GM12872 (cell line): ENCODE measurements around the gene LST1.

Source experiments
- TF ChIP-seq, protein P1 (sequence below): IDR thresholded peaks from 3 replicates; pipeline ENCODE4 v1.5.1; 2011; ENCODE audit warnings: low read depth, mild to moderate bottlenecking, low read length, moderate library complexity; ENCODE audit not compliant: insufficient read depth

LST1 gene

DNA sequence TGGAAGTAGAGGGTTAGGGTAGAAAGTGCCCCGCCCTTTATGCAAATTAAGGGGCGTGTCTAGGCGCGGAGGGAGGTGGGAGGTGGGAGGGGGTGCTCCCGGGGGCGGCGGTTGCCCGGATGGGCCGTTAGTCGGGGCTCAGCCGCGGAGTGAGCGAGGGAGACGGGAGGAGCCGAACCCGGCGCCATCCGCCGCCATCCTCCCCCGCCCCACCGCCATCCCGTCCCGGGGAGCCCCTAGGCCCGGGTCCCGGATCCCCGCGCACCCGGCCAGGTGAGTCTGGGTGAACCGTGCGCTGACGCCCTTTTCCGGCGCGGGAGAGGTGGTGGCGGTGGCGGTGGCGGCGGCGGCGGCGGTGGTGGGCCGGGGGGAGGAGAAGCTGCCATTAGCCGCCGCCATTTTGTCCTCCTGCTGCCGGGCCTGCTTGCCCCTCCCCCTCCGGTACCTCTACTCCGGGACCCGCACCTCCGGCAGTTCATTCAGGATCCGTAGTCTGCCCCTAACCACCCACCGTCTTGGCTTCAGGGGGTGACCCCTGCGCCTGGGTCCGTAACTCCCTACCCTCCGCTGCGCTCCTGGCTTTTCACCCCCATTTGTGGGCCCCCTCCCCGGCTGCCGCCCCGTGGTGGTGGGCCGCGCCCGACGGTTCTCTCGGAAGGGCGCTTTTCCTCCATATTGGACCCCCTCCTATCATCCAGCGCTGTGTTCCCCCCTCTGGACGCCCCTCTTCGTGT lies 34.7 kb downstream of the LST1 start, which contains the start of gene PRRC2A:
Gene PRRC2A (plus strand): TSS at position 130 of the 734 bp plus-strand sequence. CDS start 2,075 bp downstream, outside the sequence.
- TF ChIP-seq, protein P1, sequence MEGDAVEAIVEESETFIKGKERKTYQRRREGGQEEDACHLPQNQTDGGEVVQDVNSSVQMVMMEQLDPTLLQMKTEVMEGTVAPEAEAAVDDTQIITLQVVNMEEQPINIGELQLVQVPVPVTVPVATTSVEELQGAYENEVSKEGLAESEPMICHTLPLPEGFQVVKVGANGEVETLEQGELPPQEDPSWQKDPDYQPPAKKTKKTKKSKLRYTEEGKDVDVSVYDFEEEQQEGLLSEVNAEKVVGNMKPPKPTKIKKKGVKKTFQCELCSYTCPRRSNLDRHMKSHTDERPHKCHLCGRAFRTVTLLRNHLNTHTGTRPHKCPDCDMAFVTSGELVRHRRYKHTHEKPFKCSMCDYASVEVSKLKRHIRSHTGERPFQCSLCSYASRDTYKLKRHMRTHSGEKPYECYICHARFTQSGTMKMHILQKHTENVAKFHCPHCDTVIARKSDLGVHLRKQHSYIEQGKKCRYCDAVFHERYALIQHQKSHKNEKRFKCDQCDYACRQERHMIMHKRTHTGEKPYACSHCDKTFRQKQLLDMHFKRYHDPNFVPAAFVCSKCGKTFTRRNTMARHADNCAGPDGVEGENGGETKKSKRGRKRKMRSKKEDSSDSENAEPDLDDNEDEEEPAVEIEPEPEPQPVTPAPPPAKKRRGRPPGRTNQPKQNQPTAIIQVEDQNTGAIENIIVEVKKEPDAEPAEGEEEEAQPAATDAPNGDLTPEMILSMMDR = no peak

DNA sequence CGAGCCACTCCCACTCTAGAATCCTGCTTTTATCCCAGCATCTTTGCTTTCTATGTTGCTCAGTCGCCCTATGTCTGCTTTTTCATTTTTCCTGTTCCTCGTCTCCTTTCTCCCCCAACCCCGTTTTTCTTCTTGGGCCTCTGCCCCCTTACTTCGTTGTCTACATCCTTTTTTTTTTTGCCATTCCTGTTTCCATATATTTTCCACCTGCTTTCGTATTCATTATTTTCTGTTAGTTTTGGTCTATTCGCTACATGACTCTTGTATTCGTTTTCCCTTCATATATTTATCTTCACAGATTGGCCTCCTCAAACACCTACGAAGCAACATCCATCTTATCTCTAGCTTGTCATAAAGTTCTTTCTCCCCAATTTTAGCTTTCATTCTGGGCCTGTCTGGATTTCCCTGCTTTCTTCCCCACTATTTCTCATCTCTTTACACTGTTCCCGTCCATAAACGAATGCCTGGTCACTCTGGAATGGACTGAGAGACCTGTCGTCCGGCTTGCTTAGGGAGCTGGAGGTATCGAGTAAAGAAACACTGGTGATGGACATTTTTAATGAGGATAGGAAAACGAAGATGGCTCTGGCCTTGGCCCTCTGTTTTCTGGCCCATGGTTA lies 35.4 kb downstream of the LST1 start:
- TF ChIP-seq, protein P1 = no peak

DNA sequence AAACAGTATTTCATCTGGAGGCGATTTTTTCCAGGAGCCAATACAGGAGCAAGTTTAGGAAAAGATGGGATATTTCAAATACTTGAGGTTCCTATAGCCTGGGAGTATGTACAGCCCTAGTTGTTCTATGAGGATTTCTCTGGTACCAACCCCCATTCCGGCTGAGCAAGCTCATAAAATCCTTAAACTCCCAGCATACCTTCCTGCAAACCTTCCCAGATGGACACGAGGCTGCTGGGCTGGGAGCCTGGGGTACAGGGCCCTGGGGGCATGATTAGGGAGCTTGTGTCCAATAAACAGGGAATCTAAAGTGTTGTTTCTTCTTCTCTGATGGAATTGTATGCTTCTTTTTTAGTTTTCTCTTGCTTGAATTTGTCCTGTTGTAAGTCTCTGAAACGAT lies 35.9 kb downstream of the LST1 start:
- TF ChIP-seq, protein P1 = no peak

DNA sequence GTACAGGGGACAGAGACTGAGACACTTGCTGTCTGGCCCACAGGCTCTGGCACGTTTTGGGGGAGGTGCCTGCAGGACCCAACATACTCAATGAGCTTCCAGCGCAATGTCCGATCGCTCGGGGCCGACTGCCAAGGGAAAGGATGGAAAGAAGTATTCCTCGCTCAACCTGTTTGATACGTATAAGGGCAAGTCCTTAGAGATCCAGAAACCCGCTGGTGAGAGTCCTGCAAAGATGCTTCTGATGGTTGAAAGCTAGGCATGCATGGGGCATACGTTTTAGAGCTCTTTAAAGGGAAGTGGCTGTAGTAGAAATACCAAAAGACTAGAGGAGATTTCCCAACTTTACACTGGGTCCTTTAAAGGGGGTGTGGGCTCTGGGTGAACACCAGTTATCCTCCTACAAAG lies 36.6 kb downstream of the LST1 start:
- TF ChIP-seq, protein P1 = no peak

DNA sequence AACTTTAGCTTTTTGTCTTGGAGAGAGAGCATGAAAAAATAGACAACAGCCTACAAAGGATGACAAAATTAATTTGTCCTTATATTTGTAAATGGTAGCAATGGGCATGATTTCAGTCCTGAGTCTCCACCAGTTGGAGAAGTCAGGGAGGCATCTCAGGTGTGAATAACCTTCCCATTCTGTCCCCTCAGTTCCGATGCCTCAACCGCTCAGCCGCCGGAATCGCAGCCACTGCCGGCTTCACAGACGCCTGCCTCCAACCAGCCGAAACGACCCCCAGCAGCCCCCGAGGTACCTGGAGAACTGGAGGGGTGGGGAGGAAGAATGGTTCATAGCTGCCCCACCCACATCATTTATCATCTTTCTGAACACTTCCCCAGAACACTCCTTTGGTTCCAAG lies 38.0 kb downstream of the LST1 start:
- TF ChIP-seq, protein P1 = no peak

DNA sequence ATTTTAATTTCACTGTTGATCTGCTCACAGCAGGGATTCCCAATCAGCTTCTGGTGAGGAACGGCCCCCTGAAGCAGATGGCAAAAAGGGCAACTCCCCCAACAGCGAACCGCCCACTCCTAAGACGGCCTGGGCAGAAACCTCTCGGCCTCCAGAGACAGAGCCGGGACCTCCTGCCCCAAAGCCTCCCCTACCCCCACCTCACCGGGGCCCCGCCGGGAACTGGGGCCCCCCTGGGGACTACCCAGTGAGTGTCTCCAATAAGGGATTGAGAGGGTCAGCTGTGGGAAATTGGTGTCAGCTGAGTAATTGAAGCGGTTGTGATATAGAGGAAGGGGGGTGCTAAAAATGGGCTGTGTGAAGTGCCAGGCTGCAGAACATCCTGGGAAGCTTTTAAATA lies 40.9 kb downstream of the LST1 start:
- TF ChIP-seq, protein P1 = no peak

DNA sequence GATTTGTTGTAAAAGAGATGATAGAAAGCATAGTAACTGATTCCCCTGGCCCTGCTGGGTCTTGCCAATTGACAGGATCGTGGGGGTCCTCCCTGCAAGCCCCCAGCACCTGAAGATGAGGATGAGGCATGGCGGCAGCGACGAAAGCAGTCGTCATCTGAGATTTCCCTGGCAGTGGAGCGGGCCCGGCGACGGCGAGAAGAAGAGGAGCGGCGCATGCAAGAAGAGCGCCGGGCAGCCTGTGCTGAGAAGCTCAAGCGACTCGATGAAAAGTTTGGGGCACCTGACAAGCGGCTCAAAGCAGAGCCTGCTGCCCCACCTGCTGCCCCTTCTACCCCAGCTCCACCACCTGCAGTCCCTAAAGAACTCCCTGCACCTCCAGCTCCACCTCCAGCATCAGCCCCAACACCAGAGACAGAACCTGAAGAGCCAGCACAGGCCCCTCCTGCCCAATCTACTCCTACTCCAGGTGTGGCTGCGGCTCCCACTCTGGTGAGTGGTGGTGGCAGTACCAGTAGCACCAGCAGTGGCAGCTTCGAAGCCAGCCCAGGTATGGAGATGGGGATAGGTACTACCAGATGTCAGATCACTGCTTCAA lies 41.7 kb downstream of the LST1 start:
- TF ChIP-seq, protein P1 = no peak
